ENCODE measurements around the gene KIF5C. TPM values are rescaled to one million over a fixed set of nuclear protein-coding genes. Genes with fewer than 3 reads are reported as not detected.

The KIF5C gene
- total and polyA plus RNA-seq, 2 donors (not counting 1 experiment from before 2014, with no cell fraction given): 0.09 to 0.17 TPM

DNA sequence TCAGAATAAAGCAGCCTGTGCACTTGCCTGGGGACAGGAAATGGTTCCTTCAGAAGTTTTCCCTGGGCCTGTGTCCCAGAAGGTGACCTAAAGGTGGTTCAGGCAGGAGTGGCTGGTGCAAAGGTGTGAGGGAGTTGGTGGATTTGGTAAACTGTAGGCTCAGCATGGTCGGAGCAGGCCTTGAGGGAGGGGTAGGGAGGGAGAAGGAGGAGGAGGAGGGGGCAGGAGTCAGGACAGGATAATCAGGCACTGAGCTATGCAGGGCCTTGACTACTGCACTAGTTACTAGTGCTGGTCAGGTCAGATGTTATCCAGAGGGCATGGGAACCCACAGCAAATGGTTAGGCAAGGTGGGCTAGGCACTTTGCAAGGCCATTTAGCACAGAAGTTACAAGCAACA is 184.8 kb downstream of the KIF5C start:
- H3K36me3 ChIP-seq (ENCODE audit: control insufficient read depth, insufficient read depth, low read length): no peaks in the 10 kb centered on the region
- H3K4me2 ChIP-seq (ENCODE audit: extremely low read depth, insufficient read depth, low read length): no peak overlapping the region
- H3K27me3 ChIP-seq (ENCODE audit: control insufficient read depth, insufficient read depth, low read length): no peaks in the 10 kb centered on the region
- no peak overlapping the region for H3K27ac ChIP-seq (ENCODE audit: insufficient read depth, low read length)
- TF ChIP-seq EZH2 (IDR thresholded peaks at IDR 0.05; ENCODE audit: low read length, missing control alignments): no peak
- TF ChIP-seq, protein P1, sequence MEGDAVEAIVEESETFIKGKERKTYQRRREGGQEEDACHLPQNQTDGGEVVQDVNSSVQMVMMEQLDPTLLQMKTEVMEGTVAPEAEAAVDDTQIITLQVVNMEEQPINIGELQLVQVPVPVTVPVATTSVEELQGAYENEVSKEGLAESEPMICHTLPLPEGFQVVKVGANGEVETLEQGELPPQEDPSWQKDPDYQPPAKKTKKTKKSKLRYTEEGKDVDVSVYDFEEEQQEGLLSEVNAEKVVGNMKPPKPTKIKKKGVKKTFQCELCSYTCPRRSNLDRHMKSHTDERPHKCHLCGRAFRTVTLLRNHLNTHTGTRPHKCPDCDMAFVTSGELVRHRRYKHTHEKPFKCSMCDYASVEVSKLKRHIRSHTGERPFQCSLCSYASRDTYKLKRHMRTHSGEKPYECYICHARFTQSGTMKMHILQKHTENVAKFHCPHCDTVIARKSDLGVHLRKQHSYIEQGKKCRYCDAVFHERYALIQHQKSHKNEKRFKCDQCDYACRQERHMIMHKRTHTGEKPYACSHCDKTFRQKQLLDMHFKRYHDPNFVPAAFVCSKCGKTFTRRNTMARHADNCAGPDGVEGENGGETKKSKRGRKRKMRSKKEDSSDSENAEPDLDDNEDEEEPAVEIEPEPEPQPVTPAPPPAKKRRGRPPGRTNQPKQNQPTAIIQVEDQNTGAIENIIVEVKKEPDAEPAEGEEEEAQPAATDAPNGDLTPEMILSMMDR (conservative IDR thresholded peaks at IDR 0.05 in 1 of 2, IDR thresholded peaks at IDR 0.05 in 1 of 2; ENCODE audit: low read depth in 1 of 2, low read length in 2 of 2): no peak
- DNase-seq (ENCODE audit: low read depth in 2 of 2): no peak
- H3K4me3 ChIP-seq (replicated peaks in 1 of 4; ENCODE audit: control extremely low read depth in 1 of 4, insufficient read depth in 1 of 4, low read depth in 3 of 4, low read length in 4 of 4): no peak overlapping the region
- H3K79me2 ChIP-seq (ENCODE audit: control insufficient read depth, insufficient read depth, low read length): no peaks in the 10 kb centered on the region
- no peaks in the 10 kb centered on the region for H3K4me1 ChIP-seq (ENCODE audit: control insufficient read depth, extremely low read depth, insufficient read depth, low read length)
- H2AFZ ChIP-seq (ENCODE audit: low read length): no peak overlapping the region
- no peaks in the 10 kb centered on the region for H3K9me3 ChIP-seq (ENCODE audit: control insufficient read depth, insufficient read depth, low read depth, low read length)
- no peak overlapping the region for H3K9ac ChIP-seq (ENCODE audit: insufficient read depth, low read length)
- no peaks in the 10 kb centered on the region for H4K20me1 ChIP-seq (ENCODE audit: control insufficient read depth, extremely low read depth, insufficient read depth, low read length)

DNA sequence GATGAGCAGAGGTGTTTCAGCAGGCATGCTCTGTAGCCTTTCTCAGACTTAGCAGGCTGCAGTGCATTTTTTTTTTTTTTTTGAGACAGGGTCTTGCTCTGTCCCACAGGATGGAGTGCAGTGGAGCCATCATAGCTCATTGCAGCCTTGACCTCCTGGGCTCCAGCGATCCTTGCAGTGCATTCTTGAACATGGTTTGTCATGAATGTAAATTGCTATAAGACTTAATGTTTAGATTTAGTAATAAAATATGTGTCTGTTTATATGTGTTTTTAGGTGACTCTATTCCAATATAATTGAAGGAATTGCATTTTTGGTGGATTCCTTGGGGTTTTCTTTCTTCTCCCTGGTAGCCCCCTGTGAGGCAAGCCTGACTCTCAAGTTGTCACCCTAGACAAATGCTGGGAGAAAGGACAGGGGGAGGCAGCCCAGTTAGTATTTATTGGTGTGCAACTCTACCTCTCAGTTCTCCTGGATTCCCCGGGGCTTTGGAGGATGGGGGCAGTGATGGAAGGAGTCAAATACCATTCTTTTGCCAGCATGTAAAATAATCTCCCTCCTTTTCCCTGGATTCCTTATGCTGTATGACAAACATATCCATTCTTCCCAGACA is 186.2 kb downstream of the KIF5C start:
- Histone ChIP-seq H3K4me2 (ENCODE audit: extremely low read depth, insufficient read depth, low read length) (no peak overlapping the region), H3K4me1 (ENCODE audit: control insufficient read depth, extremely low read depth, insufficient read depth, low read length) (no peaks in the 10 kb centered on the region), H2AFZ (ENCODE audit: low read length) (no peak overlapping the region), H3K27me3 (ENCODE audit: control insufficient read depth, insufficient read depth, low read length) (no peaks in the 10 kb centered on the region), H4K20me1 (ENCODE audit: control insufficient read depth, extremely low read depth, insufficient read depth, low read length) (no peaks in the 10 kb centered on the region), H3K36me3 (ENCODE audit: control insufficient read depth, insufficient read depth, low read length) (no peaks in the 10 kb centered on the region), H3K79me2 (ENCODE audit: control insufficient read depth, insufficient read depth, low read length) (no peaks in the 10 kb centered on the region), H3K4me3 (replicated peaks in 1 of 4; ENCODE audit: control extremely low read depth in 1 of 4, insufficient read depth in 1 of 4, low read depth in 3 of 4, low read length in 4 of 4) (no peak overlapping the region), H3K9me3 (ENCODE audit: control insufficient read depth, insufficient read depth, low read depth, low read length) (no peaks in the 10 kb centered on the region), H3K27ac (ENCODE audit: insufficient read depth, low read length) (no peak overlapping the region), H3K9ac (ENCODE audit: insufficient read depth, low read length) (no peak overlapping the region)
- no peak for DNase-seq (ENCODE audit: low read depth in 2 of 2)
- TF ChIP-seq EZH2 (IDR thresholded peaks at IDR 0.05; ENCODE audit: low read length, missing control alignments): no peak
- TF ChIP-seq, protein P1 (conservative IDR thresholded peaks at IDR 0.05 in 1 of 2, IDR thresholded peaks at IDR 0.05 in 1 of 2; ENCODE audit: low read depth in 1 of 2, low read length in 2 of 2): no peak

DNA sequence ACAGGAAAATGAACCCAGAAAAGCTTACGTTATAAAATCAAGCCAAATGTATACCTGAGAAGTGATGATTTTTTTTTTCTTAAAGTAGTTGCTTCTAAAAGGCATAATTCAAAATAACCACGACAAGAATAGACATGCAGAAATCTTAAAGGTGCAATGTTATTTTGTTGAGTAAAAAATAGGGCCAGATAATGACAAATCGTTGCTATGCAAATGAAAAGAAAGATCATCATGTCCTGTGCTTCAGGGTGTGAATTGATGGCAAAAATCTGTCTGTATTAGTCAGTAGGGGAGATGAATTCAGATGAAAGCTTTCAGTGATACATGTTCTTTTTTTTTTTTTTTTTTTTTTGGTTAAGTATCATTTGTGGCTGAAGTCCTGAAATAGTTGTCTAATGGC is 187.5 kb downstream of the KIF5C start:
- H3K36me3 ChIP-seq (ENCODE audit: control insufficient read depth, insufficient read depth, low read length): no peaks in the 10 kb centered on the region
- DNase-seq (ENCODE audit: low read depth in 2 of 2): no peak
- H3K4me1 ChIP-seq (ENCODE audit: control insufficient read depth, extremely low read depth, insufficient read depth, low read length): no peaks in the 10 kb centered on the region
- no peak overlapping the region for H3K4me2 ChIP-seq (ENCODE audit: extremely low read depth, insufficient read depth, low read length)
- no peaks in the 10 kb centered on the region for H4K20me1 ChIP-seq (ENCODE audit: control insufficient read depth, extremely low read depth, insufficient read depth, low read length)
- H3K79me2 ChIP-seq (ENCODE audit: control insufficient read depth, insufficient read depth, low read length): no peaks in the 10 kb centered on the region
- H3K9ac ChIP-seq (ENCODE audit: insufficient read depth, low read length): no peak overlapping the region
- H3K4me3 ChIP-seq (replicated peaks in 1 of 4; ENCODE audit: control extremely low read depth in 1 of 4, insufficient read depth in 1 of 4, low read depth in 3 of 4, low read length in 4 of 4): no peak overlapping the region
- TF ChIP-seq EZH2 (IDR thresholded peaks at IDR 0.05; ENCODE audit: low read length, missing control alignments): no peak
- TF ChIP-seq, protein P1 (conservative IDR thresholded peaks at IDR 0.05 in 1 of 2, IDR thresholded peaks at IDR 0.05 in 1 of 2; ENCODE audit: low read depth in 1 of 2, low read length in 2 of 2): no peak
- H3K9me3 ChIP-seq (ENCODE audit: control insufficient read depth, insufficient read depth, low read depth, low read length): no peaks in the 10 kb centered on the region
- no peaks in the 10 kb centered on the region for H3K27me3 ChIP-seq (ENCODE audit: control insufficient read depth, insufficient read depth, low read length)
- H3K27ac ChIP-seq (ENCODE audit: insufficient read depth, low read length): no peak overlapping the region
- no peak overlapping the region for H2AFZ ChIP-seq (ENCODE audit: low read length)

Data from fibroblast of lung (primary cell).